ENCODE data around the gene PRG2.
"Not testable (repeated sequence)": the region's sequence is repeated elsewhere in the genome, so short reads cannot be mapped to it uniquely, and the experiment has no call there.

Gene PRG2

GRCh38 chr11:57347336-57347735 is 43.1 kb downstream of the PRG2 start:
- no peak for DNase-seq (ENCODE audit: low read depth in 2 of 2)

DNA sequence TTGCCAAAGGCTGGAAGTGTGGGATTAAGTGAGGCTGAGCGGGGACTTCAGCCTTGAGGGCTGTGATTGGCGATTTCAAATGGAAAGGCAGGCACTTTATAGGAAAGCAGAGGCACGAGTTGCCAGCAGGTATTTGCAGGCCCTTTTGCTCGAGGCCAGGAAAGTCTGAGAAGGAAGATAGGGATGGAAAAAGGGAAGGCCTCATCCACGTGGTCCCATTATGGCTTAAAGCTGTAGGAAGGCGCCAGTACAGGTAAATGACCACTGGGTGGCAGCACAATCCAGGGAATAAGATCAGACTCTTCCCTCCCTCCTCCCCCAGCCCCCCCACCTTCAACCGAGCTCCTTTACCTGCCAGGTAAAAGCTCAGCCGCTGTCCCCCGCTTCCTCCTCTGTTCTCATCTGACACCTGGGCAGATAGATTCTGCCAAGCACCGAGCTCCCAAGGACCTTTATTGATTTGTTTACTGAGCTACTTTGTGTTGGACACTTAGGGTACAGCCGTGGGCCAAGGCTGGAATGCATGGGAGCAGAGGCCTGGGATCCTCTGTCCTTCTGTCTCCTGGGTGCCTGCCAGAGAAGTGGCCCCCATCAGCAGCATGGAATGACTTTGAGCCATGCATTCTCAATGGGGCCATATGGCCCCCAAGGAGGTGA is 44.8 kb downstream of the PRG2 start:
- peak; percentile 43 to 63 for DNase-seq (ENCODE audit: low read depth in 2 of 2)

GRCh38 chr11:57344826-57345225 is 45.6 kb downstream of the PRG2 start:
- no peak for DNase-seq (ENCODE audit: low read depth in 2 of 2)

GRCh38 chr11:57343825-57344224 is 46.6 kb downstream of the PRG2 start:
- DNase-seq (ENCODE audit: low read depth in 2 of 2), result no peak

GRCh38 chr11:57342702-57343101 is 47.7 kb downstream of the PRG2 start:
- no peak for DNase-seq (ENCODE audit: low read depth in 2 of 2)

DNA sequence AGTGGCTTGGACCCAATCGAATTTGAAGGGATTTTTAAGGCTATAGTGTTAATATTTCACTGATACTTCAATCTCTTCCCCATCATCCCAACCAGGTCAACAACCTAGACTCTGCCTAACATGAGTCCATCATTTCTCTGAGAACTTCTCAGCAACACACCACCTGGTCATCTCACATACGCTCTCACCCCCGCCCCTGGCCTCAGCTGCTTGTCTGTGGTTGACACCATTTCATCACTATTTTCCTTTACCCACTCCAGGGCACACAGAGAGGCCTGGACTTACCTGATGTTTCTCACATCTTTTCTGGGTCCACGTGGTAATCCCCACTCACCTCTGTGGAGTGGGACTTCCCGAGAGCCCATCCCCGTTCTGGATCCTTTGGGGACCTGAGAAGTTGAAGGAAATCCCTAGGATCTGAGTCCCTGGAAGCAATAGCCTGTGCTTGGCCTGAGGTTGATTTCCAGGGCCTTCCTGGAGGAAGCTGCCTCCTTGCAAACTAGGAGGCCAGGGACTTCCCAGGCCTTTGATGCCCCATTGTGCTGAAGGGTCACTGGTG is 49.1 kb downstream of the PRG2 start:
- DNase-seq (ENCODE audit: low read depth in 2 of 2), result no peak

- DNase-seq (ENCODE audit: low read depth in 2 of 2), result no peak
Observed at GRCh38 chr11:57340039-57340615, 50.3 kb downstream of the PRG2 start.

DNA sequence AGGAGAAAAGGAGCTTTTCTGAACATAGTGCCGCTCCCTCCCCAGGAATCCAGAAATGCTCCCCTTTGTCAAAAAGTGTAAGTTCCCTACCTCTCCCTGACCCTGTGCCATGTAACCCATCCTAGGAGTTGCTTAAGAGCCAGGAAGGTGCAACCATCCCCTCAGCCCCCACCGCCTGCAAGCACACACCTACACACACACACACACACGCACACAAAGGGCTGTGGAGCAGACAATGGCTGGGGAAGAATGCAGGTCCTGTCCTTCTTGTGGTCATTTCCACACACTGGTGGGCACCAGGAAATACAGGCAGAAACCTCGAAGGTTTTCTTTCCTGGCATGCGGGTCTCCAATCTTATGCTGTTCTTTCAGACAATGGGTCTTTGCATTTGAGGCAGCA is 51.1 kb downstream of the PRG2 start:
- DNase-seq (ENCODE audit: low read depth in 2 of 2), result no peak

DNA sequence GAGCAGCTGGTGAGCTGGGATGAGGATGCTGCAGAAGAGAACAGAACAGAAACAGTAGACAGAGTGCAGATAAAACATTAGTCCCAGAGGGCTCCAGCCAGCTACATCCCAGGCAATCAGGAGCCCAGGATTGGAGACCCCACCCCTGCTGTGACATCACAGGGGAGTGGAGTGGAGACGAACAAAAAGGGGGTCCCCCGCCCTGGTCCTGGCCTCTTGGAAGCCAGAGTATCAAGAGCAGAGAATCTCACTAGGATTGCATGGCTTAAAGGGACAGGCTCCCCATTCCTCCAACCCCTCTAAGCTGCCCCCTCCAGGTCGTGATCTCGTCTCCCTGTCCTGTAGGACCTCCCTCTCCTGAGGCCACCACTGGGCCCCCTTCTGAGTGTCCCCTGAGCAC is 52.3 kb downstream of the PRG2 start, which contains the start of gene P2RX3:
Gene P2RX3, plus strand, starts transcription at position 211 of the 400 bp plus-strand sequence. CDS start 199 bp downstream, outside the sequence.
- DNase-seq (ENCODE audit: low read depth in 2 of 2), result no peak

- not testable (repeated sequence) for DNase-seq (ENCODE audit: low read depth in 2 of 2)
Observed at GRCh38 chr11:57336856-57337255, 53.6 kb downstream of the PRG2 start.

Measured in stimulated activated CD4-positive, alpha-beta T cell treated with anti-CD3 and anti-CD28 coated beads, Interleukin-15, amount 100 ng/mL, for 48 hours (primary cell).